Lung (tissue), 12 donors: Measurements from ENCODE around the gene CPLX1. TPM values are rescaled to one million over a fixed set of nuclear protein-coding genes. Genes with fewer than 3 reads are reported as not detected.

Source experiments
- ATAC-seq: fragments of 200-7000 bp; cut with Tn5 transposase; one replicate; pipeline ENCODE4 v1.9.1; 2020; ENCODE audit warnings: moderate number of reproducible peaks; ENCODE audit not compliant: insufficient read depth, low FRiP score
- DNase-seq, 3 donors: peaks; one replicate each; pipeline ENCODE4 v3.0.0-alpha.2; 2013 to 2017
- H3K27ac ChIP-seq, 2 donors: one replicate each; pipeline ENCODE4 v1.5.1; 2013; ENCODE audit warnings: mild to moderate bottlenecking in 2 of 2, moderate library complexity in 2 of 2, control low read depth in 1 of 2, inconsistent platforms in 1 of 2, low read depth in 1 of 2, low read length in 1 of 2
- H3K27me3 ChIP-seq, 3 donors: one replicate each; pipeline ENCODE4 v1.5.1; 2013; ENCODE audit warnings: low read length in 2 of 3; ENCODE audit not compliant: control insufficient read depth in 3 of 3, insufficient read depth in 3 of 3
- H3K36me3 ChIP-seq, 4 donors: one replicate each; pipeline ENCODE4 v1.5.1; 2013; ENCODE audit warnings: low read length in 4 of 4, mild to moderate bottlenecking in 1 of 4, moderate library complexity in 1 of 4; ENCODE audit not compliant: control insufficient read depth in 4 of 4, insufficient read depth in 4 of 4
- H3K4me1 ChIP-seq, 5 donors: one replicate each; pipeline ENCODE4 v1.5.1; 2013; ENCODE audit warnings: low read length in 5 of 5, mild to moderate bottlenecking in 2 of 5, moderate library complexity in 1 of 5; ENCODE audit not compliant: control insufficient read depth in 5 of 5, insufficient read depth in 5 of 5
- H3K4me3 ChIP-seq: one replicate; pipeline ENCODE4 v1.5.1; 2013; ENCODE audit warnings: mild to moderate bottlenecking, control low read depth, moderate library complexity
- H3K9ac ChIP-seq, 2 donors: one replicate each; pipeline ENCODE4 v1.5.1; 2013; ENCODE audit warnings: low read length in 2 of 2, control low read depth in 1 of 2; ENCODE audit not compliant: insufficient read depth in 1 of 2
- H3K9me3 ChIP-seq, 4 donors: one replicate each; pipeline ENCODE4 v1.5.1; 2013; ENCODE audit warnings: low read length in 3 of 4, mild to moderate bottlenecking in 1 of 4, moderate library complexity in 1 of 4; ENCODE audit not compliant: control insufficient read depth in 4 of 4, insufficient read depth in 3 of 4
- CTCF ChIP-seq: IDR thresholded peaks from 2 replicates; pipeline ENCODE4 v1.5.1; 2012; ENCODE audit warnings: mild to moderate bottlenecking; ENCODE audit errors: control extremely low read depth, extremely low read depth
- WGBS, 2 donors: extraction: QIAGEN DNeasy Blood & Tissue Kit; methylation state at CpG; one replicate each; pipeline ENCODE4 v1.1.7; 2013; 5-methylcytosine and 5-hydroxymethylcytosine counted together
- polyA plus RNA-seq, 2 donors: library from polyadenylated mRNA; stranded (reverse); fragments of 200-250 nt; gene quantifications; one replicate each; pipeline ENCODE4 v1.2.1, GENCODE V29; 2013
- total RNA-seq, 2 donors: library from RNA; depleted of rRNA in 1 of 2; stranded (reverse); fragments of >200 nt in 1 of 2; gene quantifications; one replicate each; pipeline ENCODE4 v1.2.1, GENCODE V29; 2014 to 2021
- donor health status: control.
- donor health status: control.
- donor health status: Bipolar disorder and iron deficiency.
- donor health status: healthy.
- donor health status: DM: yes; HTN: yes; CAD: no.

Gene CPLX1
- total and polyA plus RNA-seq, 4 donors, result 1.1 to 3.9 (median 2.1) TPM

- DNase-seq (no peak), ATAC-seq (no peak)
- Histone ChIP-seq H3K9me3 (peaks cover 0 to 3% (median 0%) of the 10 kb centered on the region in 4 donors), H3K9ac (no peak overlapping the region), H3K4me1 (no peaks in the 10 kb centered on the region), H3K36me3 (peaks cover 16 to 52% (median 34%) of the 10 kb centered on the region in 4 donors), H3K27me3 (no peaks in the 10 kb centered on the region), H3K4me3 (no peak overlapping the region), H3K27ac (no peak overlapping the region)
- 96 to 99% methylated on average over 8 of the region's 8 CpGs for WGBS, 2 donors
- TF ChIP-seq CTCF, result no peak
Observed at GRCh38 chr4:735583-735982, 90.3 kb downstream of the CPLX1 start.

Other genes with a start within 250 kb of the CPLX1 start
- gene TMEM271, start 249.8 kb downstream of the CPLX1 start, total RNA-seq, result not detected
- not detected for gene TMEM271, start 249.8 kb downstream of the CPLX1 start, polyA plus RNA-seq
- 10 to 100 TPM; 16.5 to 24.6 TPM for gene PDE6B, start 200.6 kb downstream of the CPLX1 start, total RNA-seq
- 1 to 10 TPM; 2.7 to 7.6 TPM for gene PDE6B, start 200.6 kb downstream of the CPLX1 start, polyA plus RNA-seq
- 100 to 1,000 TPM; 161 to 221 TPM for gene ATP5ME, start 151.9 kb downstream of the CPLX1 start, total RNA-seq
- gene ATP5ME, start 151.9 kb downstream of the CPLX1 start, polyA plus RNA-seq, result 100 to 1,000 TPM; 303 to 997 TPM
- 10 to 100 TPM in 1 of 2 donors, 1 to 10 TPM in 1; 5.6 to 20.0 TPM for gene MYL5, start 151.6 kb downstream of the CPLX1 start, total RNA-seq
- 10 to 100 TPM in 1 of 2 donors, 1 to 10 TPM in 1; 5.8 to 15.2 TPM for gene MYL5, start 151.6 kb downstream of the CPLX1 start, polyA plus RNA-seq
- 10 to 100 TPM in 1 of 2 donors, 1 to 10 TPM in 1; 8.2 to 35.1 TPM for gene SLC49A3, start 137.0 kb downstream of the CPLX1 start, total RNA-seq
- gene SLC49A3, start 137.0 kb downstream of the CPLX1 start, polyA plus RNA-seq, result 10 to 100 TPM; 15.2 to 20.2 TPM
- gene PCGF3, start 120.3 kb downstream of the CPLX1 start, total RNA-seq, result 10 to 100 TPM; 46.5 to 66.8 TPM
- gene PCGF3, start 120.3 kb downstream of the CPLX1 start, polyA plus RNA-seq, result 10 to 100 TPM; 29.3 to 40.2 TPM
- gene GAK, start 106.2 kb upstream of the CPLX1 start, total RNA-seq, result 100 to 1,000 TPM; 101 to 156 TPM
- gene GAK, start 106.2 kb upstream of the CPLX1 start, polyA plus RNA-seq, result 100 to 1,000 TPM; 119 to 178 TPM
- 10 to 100 TPM; 23.7 to 29.6 TPM for gene TMEM175, start 106.3 kb upstream of the CPLX1 start, total RNA-seq
- gene TMEM175, start 106.3 kb upstream of the CPLX1 start, polyA plus RNA-seq, result 10 to 100 TPM; 25.3 to 43.7 TPM
- gene DGKQ, start 147.4 kb upstream of the CPLX1 start, total RNA-seq, result 10 to 100 TPM in 1 of 2 donors, 1 to 10 TPM in 1; 5.9 to 19.1 TPM
- gene DGKQ, start 147.4 kb upstream of the CPLX1 start, polyA plus RNA-seq, result 1 to 10 TPM; 7.0 to 9.8 TPM
- gene IDUA, start 160.9 kb upstream of the CPLX1 start, total RNA-seq, result 10 to 100 TPM in 1 of 2 donors, 1 to 10 TPM in 1; 7.5 to 66.5 TPM
- 10 to 100 TPM; 14.9 to 28.4 TPM for gene IDUA, start 160.9 kb upstream of the CPLX1 start, polyA plus RNA-seq
- gene SLC26A1, start 167.3 kb upstream of the CPLX1 start, total RNA-seq, result under 1 TPM; 0.20 to 0.71 TPM
- under 1 TPM; 0.29 to 0.83 TPM for gene SLC26A1, start 167.3 kb upstream of the CPLX1 start, polyA plus RNA-seq
- 10 to 100 TPM; 15.8 to 31.1 TPM for gene FGFRL1, start 185.5 kb upstream of the CPLX1 start, total RNA-seq
- gene FGFRL1, start 185.5 kb upstream of the CPLX1 start, polyA plus RNA-seq, result 10 to 100 TPM; 13.4 to 14.7 TPM